GM23338 (cell line): ENCODE data around the gene CXCR3. TPM values are rescaled to one million over a fixed set of nuclear protein-coding genes. Genes with fewer than 3 reads are reported as not detected.

Experiments used
- ATAC-seq: fragments of 200-7000 bp; cut with Tn5 transposase; 3 replicates; pipeline ENCODE4 v1.9.1; 2020
- DNase-seq: peaks from one replicate; pipeline ENCODE4 v3.0.0-alpha.2; 2015; ENCODE audit warnings: low spot score
- H2AFZ ChIP-seq: fragments of 200-600 bp; sonication (generic); 2 replicates; pipeline ENCODE4 v1.8.0; 2016; ENCODE audit warnings: antibody characterized with exemption, mild to moderate bottlenecking, moderate library complexity
- H3F3A ChIP-seq: fragments of 200-600 bp; sonication (generic); replicated peaks from 2 replicates; pipeline ENCODE4 v1.8.0; 2017; ENCODE audit warnings: antibody characterized with exemption, mixed run types, low read depth
- H3K27ac ChIP-seq: fragments of 200-600 bp; sonication (generic); 2 replicates; pipeline ENCODE4 v1.6.1; 2016; ENCODE audit warnings: low read depth
- H3K27me3 ChIP-seq: fragments of 200-600 bp; sonication (generic); 2 replicates; pipeline ENCODE4 v1.8.0; 2016; ENCODE audit warnings: mild to moderate bottlenecking, mixed run types, moderate library complexity; ENCODE audit not compliant: insufficient read depth
- H3K36me3 ChIP-seq: fragments of 200-600 bp; sonication (generic); 2 replicates; pipeline ENCODE4 v1.8.0; 2016; ENCODE audit warnings: mild to moderate bottlenecking; ENCODE audit not compliant: insufficient read depth
- H3K4me1 ChIP-seq: fragments of 200-600 bp; sonication (generic); 2 replicates; pipeline ENCODE4 v1.8.0; 2016; ENCODE audit warnings: mild to moderate bottlenecking, moderate library complexity; ENCODE audit not compliant: insufficient read depth
- H3K4me2 ChIP-seq: fragments of 200-600 bp; sonication (generic); 2 replicates; pipeline ENCODE4 v1.7.1; 2017; ENCODE audit warnings: mixed run types
- H3K4me3 ChIP-seq: fragments of 200-600 bp; sonication (generic); 2 replicates; pipeline ENCODE4 v1.6.1; 2016; ENCODE audit warnings: mixed run types
- H3K79me2 ChIP-seq: fragments of 200-600 bp; sonication (generic); replicated peaks from 2 replicates; pipeline ENCODE4 v1.8.0; 2017; ENCODE audit warnings: mild to moderate bottlenecking; ENCODE audit not compliant: insufficient read depth
- H3K9me2 ChIP-seq: fragments of 200-600 bp; sonication (generic); 2 replicates; pipeline ENCODE4 v1.8.0; 2017; ENCODE audit not compliant: insufficient read depth
- H4K20me1 ChIP-seq: fragments of 200-600 bp; sonication (generic); replicated peaks from 2 replicates; pipeline ENCODE4 v1.8.0; 2017; ENCODE audit warnings: mild to moderate bottlenecking; ENCODE audit not compliant: insufficient read depth
- H3K27ac Mint-ChIP-seq: 2 replicates; pipeline ENCODE4 v1.8.0; 2020; ENCODE audit warnings: inconsistent platforms, mild to moderate bottlenecking, moderate library complexity, mixed read lengths
- H3K27me3 Mint-ChIP-seq: 3 replicates; pipeline ENCODE4 v1.8.0; 2022; ENCODE audit warnings: low read depth, mild to moderate bottlenecking, moderate library complexity, mixed read lengths, inconsistent platforms; ENCODE audit not compliant: insufficient read depth, poor library complexity
- H3K36me3 Mint-ChIP-seq: 3 replicates; pipeline ENCODE4 v1.8.0; 2021; ENCODE audit warnings: low read depth, mild to moderate bottlenecking, inconsistent platforms, moderate library complexity, mixed read lengths
- H3K4me1 Mint-ChIP-seq: 3 replicates; pipeline ENCODE4 v1.8.0; 2020; ENCODE audit warnings: mild to moderate bottlenecking, inconsistent platforms, mixed read lengths
- H3K4me3 Mint-ChIP-seq: 3 replicates; pipeline ENCODE4 v1.8.0; 2021; ENCODE audit warnings: moderate library complexity, mild to moderate bottlenecking, inconsistent platforms, mixed read lengths
- H3K9me3 Mint-ChIP-seq: 3 replicates; pipeline ENCODE4 v1.8.0; 2020; ENCODE audit warnings: moderate library complexity, mild to moderate bottlenecking, inconsistent platforms, mixed read lengths
- CREB1 ChIP-seq: fragments of 250-450 bp; sonication (Bioruptor Pico); IDR thresholded peaks from 2 replicates; pipeline ENCODE4 v1.5.0; 2020; ENCODE audit warnings: low read depth, mild to moderate bottlenecking, moderate library complexity
- CTCF ChIP-seq, 2 experiments: fragments of 200-600 bp in 1 of 2; sonication (generic) in 1 of 2; conservative IDR thresholded peaks; 2 replicates each; pipeline versions ENCODE4 v1.5.1 to v1.6.1; 2016 to 2017; ENCODE audit warnings: antibody characterized with exemption in 2 of 2, low read depth in 2 of 2, mild to moderate bottlenecking in 2 of 2, moderate library complexity in 1 of 2
- EZH2 ChIP-seq: fragments of 200-600 bp; sonication (generic); IDR thresholded peaks from one replicate; pipeline ENCODE4 v1.8.0; 2017; ENCODE audit warnings: antibody characterized with exemption, mild to moderate bottlenecking, low read depth; ENCODE audit not compliant: unreplicated experiment
- EZH2phosphoT487 ChIP-seq: fragments of 200-600 bp; sonication (generic); IDR thresholded peaks from one replicate; pipeline ENCODE4 v1.8.1; 2018; ENCODE audit warnings: antibody characterized with exemption; ENCODE audit not compliant: unreplicated experiment
- JUNB ChIP-seq: IDR thresholded peaks from one replicate; pipeline ENCODE4 v1.6.1; 2016; ENCODE audit warnings: antibody characterized with exemption; ENCODE audit not compliant: unreplicated experiment
- NANOG ChIP-seq: IDR thresholded peaks from 2 replicates; pipeline ENCODE4 v1.6.1; 2016; ENCODE audit warnings: antibody characterized with exemption, borderline replicate concordance
- POLR2AphosphoS5 ChIP-seq: IDR thresholded peaks from 2 replicates; pipeline ENCODE4 v1.6.1; 2016; ENCODE audit warnings: antibody characterized with exemption, low read depth
- REST ChIP-seq: IDR thresholded peaks from one replicate; pipeline ENCODE4 v1.6.1; 2018; ENCODE audit warnings: antibody characterized with exemption; ENCODE audit not compliant: unreplicated experiment
- STAT1 ChIP-seq: IDR thresholded peaks from one replicate; pipeline ENCODE4 v1.6.1; 2016; ENCODE audit warnings: antibody characterized with exemption; ENCODE audit not compliant: unreplicated experiment
- ZNF114 ChIP-seq: fragments of 250-450 bp; sonication (Bioruptor Pico); IDR thresholded peaks from 2 replicates; pipeline ENCODE4 v1.5.0; 2020; ENCODE audit warnings: mild to moderate bottlenecking, moderate library complexity
- ZNF331 ChIP-seq: fragments of 250-450 bp; sonication (Bioruptor Pico); IDR thresholded peaks from 2 replicates; pipeline ENCODE4 v1.5.0; 2020; ENCODE audit warnings: low read depth, mild to moderate bottlenecking, moderate library complexity
- ZNF462 ChIP-seq: fragments of 250-450 bp; sonication (Bioruptor Pico); IDR thresholded peaks from 2 replicates; pipeline ENCODE4 v1.5.0; 2020; ENCODE audit warnings: mild to moderate bottlenecking, moderate library complexity
- polyA plus RNA-seq: library from polyadenylated mRNA; unstranded; fragments of >200 nt; fragmentation: Nextera tagmentation; extraction: Ambion mirVana; gene quantifications from 2 replicates; pipeline ENCODE4 v1.2.1, GENCODE V29; 2016
- total RNA-seq: library from RNA; depleted of rRNA; stranded (reverse); fragments of >200 nt; shearing (Covaris generic); gene quantifications from 2 replicates; pipeline ENCODE4 v1.2.3, GENCODE V29; 2014

Gene CXCR3
- total and polyA plus RNA-seq, 2 experiments from 2014 or later = not detected

DNA sequence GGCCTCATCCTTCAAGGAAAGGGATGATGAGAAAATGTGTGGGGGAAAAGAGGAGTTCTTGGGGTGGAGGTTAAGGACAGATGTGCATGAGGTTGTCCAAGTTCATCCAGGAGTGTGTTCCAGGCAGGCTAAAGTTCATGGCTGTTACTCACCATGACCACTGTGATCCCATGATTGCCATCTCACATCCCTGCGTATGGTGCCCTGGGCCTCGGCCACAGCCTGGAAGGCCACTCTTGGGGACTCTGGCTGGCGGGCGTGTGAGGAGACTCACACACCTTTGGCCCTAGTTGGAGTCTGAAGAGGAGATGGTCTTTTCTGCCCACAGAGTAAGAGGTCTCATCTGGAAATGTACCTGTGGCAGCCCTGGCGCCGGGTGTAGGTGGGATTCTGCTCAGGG is 41.6 kb upstream of the CXCR3 start:
- Histone ChIP-seq H3K36me3 (no peaks in the 10 kb centered on the region), H3K4me3 (no peak overlapping the region), H3K4me2 (no peak overlapping the region), H3K9me2 (no peaks in the 10 kb centered on the region), H3K4me1 (no peaks in the 10 kb centered on the region), H3F3A (no peaks in the 10 kb centered on the region), H3K27ac (no peak overlapping the region), H4K20me1 (no peaks in the 10 kb centered on the region), H3K27me3 (no peaks in the 10 kb centered on the region), H2AFZ (no peak overlapping the region), H3K79me2 (no peaks in the 10 kb centered on the region)
- H3K36me3 Mint-ChIP-seq = no peaks in the 10 kb centered on the region; the same call in 2 of the 3 replicates
- no peaks in the 10 kb centered on the region for H3K27me3 Mint-ChIP-seq
- H3K9me3 Mint-ChIP-seq = no peaks in the 10 kb centered on the region
- TF ChIP-seq EZH2phosphoT487 = no peak
- no peak for TF ChIP-seq REST
- TF ChIP-seq ZNF462 = no peak
- no peak for TF ChIP-seq NANOG
- no peak for TF ChIP-seq EZH2
- no peak for TF ChIP-seq ZNF331 (CRISPR knock-in tag)
- TF ChIP-seq CREB1 = no peak
- TF ChIP-seq CTCF (conservative IDR thresholded peaks at IDR 0.05; ENCODE audit: low read depth in 2 of 2) = no peak
- no peak for TF ChIP-seq ZNF114 (CRISPR knock-in tag)
- no peak for TF ChIP-seq POLR2AphosphoS5
- no peak for TF ChIP-seq JUNB
- no peak for TF ChIP-seq STAT1
- DNase-seq (no peak), ATAC-seq (no peak)
- no peaks in the 10 kb centered on the region for H3K4me1 Mint-ChIP-seq
- H3K27ac Mint-ChIP-seq = no peak overlapping the region
- no peak overlapping the region for H3K4me3 Mint-ChIP-seq
